Neural crest cell (in vitro differentiated cells): ENCODE measurements around the gene CTNND1. TPM values are rescaled to one million over a fixed set of nuclear protein-coding genes. Genes with fewer than 3 reads are reported as not detected.
"Not testable (repeated sequence)": the region's sequence is repeated elsewhere in the genome, so short reads cannot be mapped to it uniquely, and the experiment has no call there.

Experiments used
- DNase-seq: peaks from one replicate; pipeline ENCODE4 v3.0.0; 2021; ENCODE audit warnings: low read depth, mixed read lengths, low spot score
- H3K27ac Mint-ChIP-seq: one replicate; pipeline ENCODE4 v1.8.0; 2021; ENCODE audit warnings: mild to moderate bottlenecking, mixed read lengths; ENCODE audit not compliant: unreplicated experiment
- H3K27me3 Mint-ChIP-seq: 2 replicates; pipeline ENCODE4 v1.8.0; 2021; ENCODE audit warnings: low read depth, mild to moderate bottlenecking, mixed read lengths
- H3K36me3 Mint-ChIP-seq: 2 replicates; pipeline ENCODE4 v1.8.0; 2021; ENCODE audit warnings: low read depth, mild to moderate bottlenecking, mixed read lengths
- H3K4me1 Mint-ChIP-seq: 2 replicates; pipeline ENCODE4 v1.8.0; 2021; ENCODE audit warnings: mixed read lengths
- H3K4me3 Mint-ChIP-seq: one replicate; pipeline ENCODE4 v1.8.0; 2021; ENCODE audit warnings: mild to moderate bottlenecking, mixed read lengths
- H3K9me3 Mint-ChIP-seq: 2 replicates; pipeline ENCODE4 v1.8.0; 2021; ENCODE audit warnings: mixed read lengths
- long read RNA-seq: library from polyadenylated mRNA; unstranded; transcript quantifications from one replicate; pipeline ENCODE4 v2.0.0, GENCODE V29; 2020
- total RNA-seq: library from RNA; stranded (reverse); gene quantifications from 2 replicates; pipeline ENCODE4 v1.2.1, GENCODE V29; 2021
- TF ChIP-seq, protein P1 (sequence below): fragments of 200-600 bp; sonication (generic); conservative IDR thresholded peaks from 2 replicates; pipeline ENCODE4 v1.5.0; 2021; ENCODE audit warnings: antibody characterized with exemption, mild to moderate bottlenecking

CTNND1 gene, protein sequence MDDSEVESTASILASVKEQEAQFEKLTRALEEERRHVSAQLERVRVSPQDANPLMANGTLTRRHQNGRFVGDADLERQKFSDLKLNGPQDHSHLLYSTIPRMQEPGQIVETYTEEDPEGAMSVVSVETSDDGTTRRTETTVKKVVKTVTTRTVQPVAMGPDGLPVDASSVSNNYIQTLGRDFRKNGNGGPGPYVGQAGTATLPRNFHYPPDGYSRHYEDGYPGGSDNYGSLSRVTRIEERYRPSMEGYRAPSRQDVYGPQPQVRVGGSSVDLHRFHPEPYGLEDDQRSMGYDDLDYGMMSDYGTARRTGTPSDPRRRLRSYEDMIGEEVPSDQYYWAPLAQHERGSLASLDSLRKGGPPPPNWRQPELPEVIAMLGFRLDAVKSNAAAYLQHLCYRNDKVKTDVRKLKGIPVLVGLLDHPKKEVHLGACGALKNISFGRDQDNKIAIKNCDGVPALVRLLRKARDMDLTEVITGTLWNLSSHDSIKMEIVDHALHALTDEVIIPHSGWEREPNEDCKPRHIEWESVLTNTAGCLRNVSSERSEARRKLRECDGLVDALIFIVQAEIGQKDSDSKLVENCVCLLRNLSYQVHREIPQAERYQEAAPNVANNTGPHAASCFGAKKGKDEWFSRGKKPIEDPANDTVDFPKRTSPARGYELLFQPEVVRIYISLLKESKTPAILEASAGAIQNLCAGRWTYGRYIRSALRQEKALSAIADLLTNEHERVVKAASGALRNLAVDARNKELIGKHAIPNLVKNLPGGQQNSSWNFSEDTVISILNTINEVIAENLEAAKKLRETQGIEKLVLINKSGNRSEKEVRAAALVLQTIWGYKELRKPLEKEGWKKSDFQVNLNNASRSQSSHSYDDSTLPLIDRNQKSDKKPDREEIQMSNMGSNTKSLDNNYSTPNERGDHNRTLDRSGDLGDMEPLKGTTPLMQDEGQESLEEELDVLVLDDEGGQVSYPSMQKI
- 144 TPM in 2 replicates for total RNA-seq
- long read RNA-seq, partial matches to known transcripts = 7 of 22 reads
- long read RNA-seq, other reads (novel, unspliced or antisense) = 15 of 22 reads

DNA sequence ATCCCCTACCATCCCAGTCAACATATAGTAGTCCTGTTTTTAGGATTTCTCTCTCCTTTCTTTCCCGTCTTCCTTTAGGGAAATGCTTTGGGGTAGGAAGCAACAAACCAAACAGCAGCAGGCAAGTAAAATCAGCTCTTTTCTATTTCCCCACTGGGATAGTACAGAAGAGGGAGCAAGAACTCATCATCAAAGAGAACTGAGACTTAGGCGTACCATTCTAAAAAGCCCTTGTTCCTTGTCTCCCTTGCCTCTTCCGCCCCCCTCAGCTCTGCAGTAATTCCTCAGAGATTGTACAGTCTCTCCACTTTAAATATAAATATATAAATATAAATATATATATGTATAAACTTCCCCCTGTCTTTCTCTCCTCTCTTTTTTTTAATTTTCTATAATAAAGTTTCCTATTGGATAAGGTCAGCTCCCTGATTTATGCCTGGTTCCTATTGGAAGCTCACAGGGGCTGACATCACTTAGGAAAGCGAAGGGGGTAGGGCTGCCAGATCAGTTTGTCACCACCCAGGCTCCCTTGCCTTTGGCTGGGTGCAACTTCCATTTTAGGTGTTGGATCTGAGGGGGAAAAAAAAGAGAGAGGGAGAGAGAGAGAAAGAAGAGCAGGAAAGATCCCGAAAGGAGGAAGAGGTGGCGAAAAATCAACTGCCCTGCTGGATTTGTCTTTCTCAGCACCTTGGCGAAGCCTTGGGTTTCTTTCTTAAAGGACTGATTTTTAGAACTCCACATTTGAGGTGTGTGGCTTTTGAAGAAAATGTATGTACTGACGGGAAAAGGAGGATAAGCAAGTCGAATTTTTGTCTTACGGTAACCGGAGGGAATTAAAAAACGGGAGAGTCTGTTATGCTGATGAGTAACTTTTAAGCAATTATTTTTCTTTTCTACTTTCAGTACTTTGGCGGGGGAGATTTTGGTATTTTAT is at the start of gene CTNND1:
Gene CTNND1 (plus strand): TSS at position 502 of the 934 bp plus-strand sequence. CDS start 29,677 bp downstream, outside the sequence.
- no peaks in the 10 kb centered on the region for H3K9me3 Mint-ChIP-seq
- H3K27ac Mint-ChIP-seq = peak within 1 kb of the TSS; percentile 99
- H3K4me1 Mint-ChIP-seq = peaks cover 35% of the 10 kb centered on the region
- no peaks in the 10 kb centered on the region for H3K27me3 Mint-ChIP-seq
- TF ChIP-seq, protein P1, sequence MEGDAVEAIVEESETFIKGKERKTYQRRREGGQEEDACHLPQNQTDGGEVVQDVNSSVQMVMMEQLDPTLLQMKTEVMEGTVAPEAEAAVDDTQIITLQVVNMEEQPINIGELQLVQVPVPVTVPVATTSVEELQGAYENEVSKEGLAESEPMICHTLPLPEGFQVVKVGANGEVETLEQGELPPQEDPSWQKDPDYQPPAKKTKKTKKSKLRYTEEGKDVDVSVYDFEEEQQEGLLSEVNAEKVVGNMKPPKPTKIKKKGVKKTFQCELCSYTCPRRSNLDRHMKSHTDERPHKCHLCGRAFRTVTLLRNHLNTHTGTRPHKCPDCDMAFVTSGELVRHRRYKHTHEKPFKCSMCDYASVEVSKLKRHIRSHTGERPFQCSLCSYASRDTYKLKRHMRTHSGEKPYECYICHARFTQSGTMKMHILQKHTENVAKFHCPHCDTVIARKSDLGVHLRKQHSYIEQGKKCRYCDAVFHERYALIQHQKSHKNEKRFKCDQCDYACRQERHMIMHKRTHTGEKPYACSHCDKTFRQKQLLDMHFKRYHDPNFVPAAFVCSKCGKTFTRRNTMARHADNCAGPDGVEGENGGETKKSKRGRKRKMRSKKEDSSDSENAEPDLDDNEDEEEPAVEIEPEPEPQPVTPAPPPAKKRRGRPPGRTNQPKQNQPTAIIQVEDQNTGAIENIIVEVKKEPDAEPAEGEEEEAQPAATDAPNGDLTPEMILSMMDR = peak; percentile 16
- peak within 1 kb of the TSS; percentile 95 for H3K4me3 Mint-ChIP-seq
- peaks cover 6% of the 10 kb centered on the region for H3K36me3 Mint-ChIP-seq
- peak; percentile 63 for DNase-seq

DNA sequence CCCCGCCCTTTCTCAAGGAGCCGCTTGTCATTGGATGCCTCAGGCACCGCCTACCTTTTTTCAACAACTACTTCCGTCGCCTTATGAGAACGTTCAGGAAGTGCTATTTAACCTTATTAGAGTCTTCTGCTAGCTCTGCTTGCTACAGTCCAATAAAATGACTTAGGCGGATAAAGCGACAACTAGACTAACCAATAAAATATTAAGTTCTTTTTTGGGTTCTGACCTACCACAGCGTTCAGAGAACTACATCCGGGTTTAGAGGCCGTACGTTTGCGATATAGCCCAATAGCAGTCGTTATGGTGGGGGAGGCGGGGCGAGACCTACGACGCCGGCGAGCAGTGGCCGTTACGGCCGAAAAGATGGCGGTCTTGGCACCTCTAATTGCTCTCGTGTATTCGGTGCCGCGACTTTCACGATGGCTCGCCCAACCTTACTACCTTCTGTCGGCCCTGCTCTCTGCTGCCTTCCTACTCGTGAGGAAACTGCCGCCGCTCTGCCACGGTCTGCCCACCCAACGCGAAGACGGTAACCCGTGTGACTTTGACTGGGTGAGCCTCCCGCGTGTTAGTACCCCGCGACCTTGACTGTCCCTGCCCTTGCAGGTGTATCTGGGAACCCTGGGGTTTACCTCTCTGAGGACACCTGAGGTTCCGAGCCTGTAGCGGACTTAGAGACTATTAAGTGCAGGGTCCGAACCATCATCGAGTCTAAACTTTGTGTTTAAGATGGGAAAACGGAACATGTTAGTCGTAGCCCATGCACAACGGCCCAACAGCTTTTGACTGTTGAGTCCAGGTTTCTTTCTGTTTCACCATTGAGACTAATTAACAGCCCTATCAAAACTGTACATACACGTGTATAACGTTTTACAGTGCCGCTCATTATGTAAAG is 49.1 kb upstream of the CTNND1 start, which contains the start of gene TMX2:
Gene TMX2 (plus strand): TSS at position 338 of the 895 bp plus-strand sequence. CDS start 26 bp downstream, at position 364.
- no peaks in the 10 kb centered on the region for H3K27me3 Mint-ChIP-seq
- H3K36me3 Mint-ChIP-seq = peaks cover 5% of the 10 kb centered on the region
- peak within 1 kb of the TSS; percentile 94 for H3K4me3 Mint-ChIP-seq
- H3K27ac Mint-ChIP-seq = peak within 1 kb of the TSS; percentile 98
- H3K9me3 Mint-ChIP-seq = no peaks in the 10 kb centered on the region
- H3K4me1 Mint-ChIP-seq = peaks cover 29% of the 10 kb centered on the region
- DNase-seq = peak; percentile 81
- TF ChIP-seq, protein P1 = no peak

DNA sequence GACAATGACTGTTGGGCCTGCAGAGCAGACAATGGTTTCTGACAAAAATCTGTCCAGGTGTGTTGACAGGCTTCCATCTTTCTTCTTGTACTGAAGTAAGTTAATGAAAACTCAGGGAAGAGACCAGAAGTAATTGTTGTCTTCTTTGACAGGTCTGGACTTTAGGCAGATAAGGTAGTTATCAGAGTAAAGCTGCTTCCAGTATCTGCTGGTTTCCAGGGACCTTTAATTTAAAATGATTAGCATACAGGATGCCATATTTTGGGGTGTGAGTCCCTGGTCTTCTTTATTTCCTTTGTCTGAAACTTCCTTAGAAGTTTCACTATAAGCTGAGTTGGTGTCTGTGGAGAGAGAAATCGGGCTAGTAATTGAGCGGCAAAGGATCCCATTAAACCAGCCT is 47.8 kb upstream of the CTNND1 start:
- no peak for DNase-seq
- TF ChIP-seq, protein P1 = no peak
- no peaks in the 10 kb centered on the region for H3K9me3 Mint-ChIP-seq
- H3K36me3 Mint-ChIP-seq = peaks cover 13% of the 10 kb centered on the region
- peak overlapping the region; percentile 94 for H3K4me3 Mint-ChIP-seq
- peaks cover 29% of the 10 kb centered on the region for H3K4me1 Mint-ChIP-seq
- no peaks in the 10 kb centered on the region for H3K27me3 Mint-ChIP-seq
- H3K27ac Mint-ChIP-seq = no peak overlapping the region

DNA sequence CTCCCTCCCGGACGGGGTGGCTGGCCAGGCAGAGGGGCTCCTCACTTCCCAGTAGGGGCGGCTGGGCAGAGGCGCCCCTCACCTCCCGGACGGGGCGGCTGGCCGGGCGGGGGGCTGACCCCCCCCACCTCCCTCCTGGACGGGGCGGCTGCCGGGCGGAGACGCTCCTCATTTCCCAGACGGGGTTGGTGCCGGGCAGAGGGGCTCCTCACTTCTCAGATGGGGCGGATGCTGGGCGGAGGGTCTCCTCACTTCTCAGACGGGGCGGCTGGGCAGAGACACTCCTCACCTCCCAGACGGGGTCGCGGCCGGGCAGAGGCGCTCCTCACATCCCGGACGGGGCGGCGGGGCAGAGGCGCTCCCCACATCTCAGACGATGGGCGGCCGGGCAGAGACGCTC is 44.9 kb upstream of the CTNND1 start:
- H3K9me3 Mint-ChIP-seq, H3K27ac Mint-ChIP-seq, H3K4me3 Mint-ChIP-seq, DNase-seq, H3K27me3 Mint-ChIP-seq: not testable (repeated sequence)
- Mint-ChIP-seq H3K4me1 (peaks cover 20% of the 10 kb centered on the region), H3K36me3 (peaks cover 13% of the 10 kb centered on the region)

DNA sequence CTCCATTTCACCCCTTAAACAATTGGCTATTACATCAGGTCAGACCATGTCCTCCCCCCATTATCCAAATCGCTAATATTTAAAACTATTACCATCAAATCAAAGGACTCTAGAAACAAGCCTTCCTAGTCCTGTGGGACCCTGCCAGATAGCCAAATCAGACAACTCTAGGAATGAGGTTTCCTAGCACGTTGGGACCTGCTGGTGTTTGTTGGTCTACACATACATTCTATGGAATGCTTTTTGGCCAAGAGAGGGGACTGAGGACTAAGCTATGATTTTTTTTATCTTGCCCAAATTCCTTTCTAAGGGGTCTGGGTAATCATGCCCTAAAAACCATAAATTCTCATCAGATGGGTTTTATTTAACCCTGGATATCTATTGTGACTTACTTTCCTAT is 34.4 kb upstream of the CTNND1 start:
- H3K27me3 Mint-ChIP-seq = no peaks in the 10 kb centered on the region
- TF ChIP-seq, protein P1 = no peak
- peaks cover 3% of the 10 kb centered on the region for H3K36me3 Mint-ChIP-seq
- DNase-seq = no peak
- no peak overlapping the region for H3K4me3 Mint-ChIP-seq
- H3K27ac Mint-ChIP-seq = no peak overlapping the region
- H3K9me3 Mint-ChIP-seq = no peaks in the 10 kb centered on the region
- H3K4me1 Mint-ChIP-seq = peaks cover 6% of the 10 kb centered on the region
